Measurements from ENCODE around the gene ADGRL2. TPM values are rescaled to one million over a fixed set of nuclear protein-coding genes. Genes with fewer than 3 reads are reported as not detected.

ADGRL2 gene
- total RNA-seq, 1 donor from 2014 or later = 120 TPM

GRCh38 chr1:81889166-81889565, 88.4 kb downstream of the ADGRL2 start:
- FAIRE-seq (no peak), DNase-seq (ENCODE audit: low spot score in 2 of 2) (no peak)

DNA sequence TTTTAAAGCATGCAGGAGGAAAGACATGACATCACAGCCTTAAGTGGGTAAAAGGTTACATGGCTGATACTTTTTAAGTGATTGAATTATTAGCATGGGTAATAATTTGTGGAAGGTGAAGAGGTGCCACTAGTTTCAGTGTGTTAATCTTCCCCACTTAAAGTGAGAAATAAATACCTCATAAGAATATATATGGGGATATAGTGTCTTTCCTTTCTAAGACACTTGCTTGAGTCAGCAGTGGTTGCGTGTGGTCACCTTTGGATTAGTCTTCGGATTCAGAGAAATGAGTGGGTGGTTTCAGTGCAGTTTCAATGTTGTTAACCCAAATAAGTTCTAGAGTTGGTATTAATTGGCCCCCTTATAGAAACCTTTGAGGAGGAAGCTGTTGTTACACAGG, 94.1 kb downstream of the ADGRL2 start:
- FAIRE-seq = no peak
- DNase-seq (ENCODE audit: low spot score in 2 of 2) = no peak

GRCh38 chr1:81899214-81899821, 98.6 kb downstream of the ADGRL2 start:
- FAIRE-seq = no peak

GRCh38 chr1:81907575-81907974, 106.8 kb downstream of the ADGRL2 start:
- no peak for FAIRE-seq
- no peak for DNase-seq (ENCODE audit: low spot score in 2 of 2)

More at GRCh38 chr1:81899214-81899821, 98.6 kb downstream of the ADGRL2 start:
- no peak for DNase-seq (ENCODE audit: low spot score in 2 of 2)

- FAIRE-seq = no peak
- no peak for DNase-seq (ENCODE audit: low spot score in 2 of 2)
Measured at GRCh38 chr1:81912383-81912782, 111.6 kb downstream of the ADGRL2 start.

- no peak for DNase-seq (ENCODE audit: low spot score in 2 of 2)
- no peak for FAIRE-seq
Measured at GRCh38 chr1:81915937-81916336, 115.2 kb downstream of the ADGRL2 start.

GRCh38 chr1:81920245-81920740, 119.6 kb downstream of the ADGRL2 start:
- DNase-seq (ENCODE audit: low spot score in 2 of 2) = no peak
- no peak for FAIRE-seq

GRCh38 chr1:81920886-81921285, 120.2 kb downstream of the ADGRL2 start:
- DNase-seq (ENCODE audit: low spot score in 2 of 2) (no peak), FAIRE-seq (no peak)

GRCh38 chr1:81921344-81921743, 120.6 kb downstream of the ADGRL2 start:
- DNase-seq (ENCODE audit: low spot score in 2 of 2) = no peak
- FAIRE-seq = no peak

DNA sequence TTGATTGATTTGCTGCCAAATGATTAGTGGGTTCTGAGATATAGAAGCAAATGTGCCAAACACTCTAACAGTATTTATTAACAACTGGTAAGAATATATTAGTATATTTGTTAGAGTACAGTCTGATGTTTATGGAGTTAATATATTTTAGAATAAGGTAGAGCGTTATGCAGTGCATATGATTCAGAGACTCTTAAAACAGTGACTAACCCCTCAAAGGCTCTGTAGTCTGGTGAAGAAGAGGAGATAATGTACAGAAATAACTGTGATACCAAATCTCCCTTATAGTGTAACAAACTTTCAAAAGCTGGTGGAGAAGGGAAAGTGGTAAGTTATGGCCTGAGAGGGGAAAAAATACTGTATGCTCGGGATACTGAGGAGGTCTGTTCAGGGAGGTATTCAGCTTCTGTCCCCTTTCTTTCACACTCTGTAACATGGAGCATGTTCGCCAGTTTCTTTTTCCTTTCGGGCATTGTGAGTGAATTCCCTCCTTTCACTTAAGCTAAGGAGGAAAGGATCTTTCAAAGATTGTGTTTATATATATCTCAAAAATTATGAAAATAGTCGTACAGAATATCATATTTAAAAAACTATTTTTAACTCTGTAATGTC, 121.2 kb downstream of the ADGRL2 start:
- no peak for FAIRE-seq

GRCh38 chr1:81922955-81923354, 122.2 kb downstream of the ADGRL2 start:
- DNase-seq (ENCODE audit: low spot score in 2 of 2) (no peak), FAIRE-seq (no peak)

More for the DNA sequence above, 121.2 kb downstream of the ADGRL2 start:
- DNase-seq (ENCODE audit: low spot score in 2 of 2) = no peak

DNA sequence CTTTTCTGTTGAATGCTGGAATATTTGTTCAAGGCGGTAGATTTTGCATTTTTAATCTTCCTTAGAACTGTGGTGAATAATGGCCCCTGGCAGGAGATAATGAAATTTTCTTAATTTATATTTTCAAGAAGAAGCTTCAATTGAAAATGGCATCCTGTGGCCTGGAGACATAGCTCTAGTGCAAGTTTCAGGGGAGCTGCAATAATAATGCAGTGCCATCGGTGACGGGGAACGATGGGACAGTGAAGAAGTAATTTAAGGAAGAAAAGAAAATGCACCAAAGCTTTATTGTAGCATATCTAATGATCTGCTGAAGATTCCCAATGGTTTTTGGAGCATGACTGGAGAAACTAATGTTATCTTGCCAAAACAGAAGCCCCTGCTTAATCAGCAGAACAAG, 128.4 kb downstream of the ADGRL2 start:
- no peak for FAIRE-seq
- no peak for DNase-seq (ENCODE audit: low spot score in 2 of 2)

GRCh38 chr1:81936853-81937252, 136.1 kb downstream of the ADGRL2 start:
- no peak for DNase-seq (ENCODE audit: low spot score in 2 of 2)
- FAIRE-seq = no peak

GRCh38 chr1:81937791-81938450, 137.2 kb downstream of the ADGRL2 start:
- FAIRE-seq (no peak), DNase-seq (ENCODE audit: low spot score in 2 of 2) (no peak)

- no peak for DNase-seq (ENCODE audit: low spot score in 2 of 2)
Measured at GRCh38 chr1:81948495-81948894, 147.8 kb downstream of the ADGRL2 start.

GRCh38 chr1:81949421-81949820, 148.7 kb downstream of the ADGRL2 start:
- DNase-seq (ENCODE audit: low spot score in 2 of 2) = no peak
- no peak for FAIRE-seq

More at GRCh38 chr1:81948495-81948894, 147.8 kb downstream of the ADGRL2 start:
- no peak for FAIRE-seq

GRCh38 chr1:81950037-81950436, 149.3 kb downstream of the ADGRL2 start:
- DNase-seq (ENCODE audit: low spot score in 2 of 2) = no peak
- FAIRE-seq = no peak

- DNase-seq (ENCODE audit: low spot score in 2 of 2) (no peak), FAIRE-seq (no peak)
Measured at GRCh38 chr1:81950591-81951244, 150.0 kb downstream of the ADGRL2 start.

DNA sequence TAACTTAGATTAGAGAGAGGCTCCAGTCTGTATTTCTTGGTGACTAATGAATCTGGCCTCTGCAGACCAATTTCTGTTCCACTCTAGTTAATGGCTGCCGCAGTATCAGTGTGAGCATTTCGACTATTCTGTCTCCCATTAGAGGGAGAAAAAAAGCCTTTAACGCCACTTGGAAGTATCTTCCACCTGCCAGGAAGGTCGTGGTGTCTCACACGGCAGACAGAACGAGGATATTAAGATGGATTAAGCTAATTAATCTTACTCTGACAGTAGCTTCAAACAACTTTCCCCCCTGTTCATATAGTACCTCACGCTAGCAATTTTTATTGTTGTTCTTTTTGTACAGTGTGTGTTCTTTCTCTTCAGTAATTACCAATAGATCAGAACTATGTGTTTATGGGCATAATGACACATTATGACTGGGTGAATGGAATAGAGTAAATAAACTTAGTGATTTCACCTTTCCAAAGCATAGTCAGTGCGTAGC, 153.8 kb downstream of the ADGRL2 start:
- DNase-seq (ENCODE audit: low spot score in 2 of 2) (no peak), FAIRE-seq (no peak)

DNA sequence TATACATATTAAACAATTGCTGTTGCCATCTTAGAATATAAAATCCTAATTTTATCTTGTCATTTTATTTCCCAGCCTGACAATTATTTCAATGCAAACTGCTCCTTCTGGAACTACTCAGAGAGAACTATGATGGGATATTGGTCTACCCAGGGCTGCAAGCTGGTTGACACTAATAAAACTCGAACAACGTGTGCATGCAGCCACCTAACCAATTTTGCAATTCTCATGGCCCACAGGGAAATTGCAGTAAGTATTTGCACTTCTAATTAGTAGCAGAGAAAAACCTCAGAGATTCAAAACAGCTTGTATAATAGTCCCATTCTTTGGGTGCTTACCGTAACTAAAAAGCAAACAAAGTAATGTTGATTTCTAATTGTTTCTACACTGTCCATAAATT, 167.2 kb downstream of the ADGRL2 start:
- no peak for DNase-seq (ENCODE audit: low spot score in 2 of 2)

GRCh38 chr1:81970416-81970815, 169.7 kb downstream of the ADGRL2 start:
- FAIRE-seq (no peak), DNase-seq (ENCODE audit: low spot score in 2 of 2) (no peak)

More for the DNA sequence above, 167.2 kb downstream of the ADGRL2 start:
- FAIRE-seq = no peak
